Prostate gland (tissue), 2 donors: ENCODE measurements around the gene SHANK3.

ENCODE experiments used
- POLR2A ChIP-seq: fragments of 450-650 bp; IDR thresholded peaks from one replicate; pipeline ENCODE4 v1.6.1; 2016; ENCODE audit warnings: antibody characterized with exemption, mild to moderate bottlenecking
- POLR2AphosphoS5 ChIP-seq: sonication (generic); formaldehyde crosslinking; IDR thresholded peaks from one replicate; pipeline ENCODE4 v1.6.1; 2017; ENCODE audit warnings: antibody characterized with exemption
- TF ChIP-seq, protein P1 (sequence below), 4 experiments: fragments of 200-600 bp in 2 of 4; fragments of 450-650 bp in 2 of 4; sonication (generic) in 2 of 4; IDR thresholded peaks; 1 replicate in 3 of 4; 2 replicates in 1 of 4; pipeline ENCODE4 v1.5.1; 2016 to 2019; ENCODE audit warnings: antibody characterized with exemption in 4 of 4, mild to moderate bottlenecking in 2 of 4, moderate library complexity in 2 of 4

DNA sequence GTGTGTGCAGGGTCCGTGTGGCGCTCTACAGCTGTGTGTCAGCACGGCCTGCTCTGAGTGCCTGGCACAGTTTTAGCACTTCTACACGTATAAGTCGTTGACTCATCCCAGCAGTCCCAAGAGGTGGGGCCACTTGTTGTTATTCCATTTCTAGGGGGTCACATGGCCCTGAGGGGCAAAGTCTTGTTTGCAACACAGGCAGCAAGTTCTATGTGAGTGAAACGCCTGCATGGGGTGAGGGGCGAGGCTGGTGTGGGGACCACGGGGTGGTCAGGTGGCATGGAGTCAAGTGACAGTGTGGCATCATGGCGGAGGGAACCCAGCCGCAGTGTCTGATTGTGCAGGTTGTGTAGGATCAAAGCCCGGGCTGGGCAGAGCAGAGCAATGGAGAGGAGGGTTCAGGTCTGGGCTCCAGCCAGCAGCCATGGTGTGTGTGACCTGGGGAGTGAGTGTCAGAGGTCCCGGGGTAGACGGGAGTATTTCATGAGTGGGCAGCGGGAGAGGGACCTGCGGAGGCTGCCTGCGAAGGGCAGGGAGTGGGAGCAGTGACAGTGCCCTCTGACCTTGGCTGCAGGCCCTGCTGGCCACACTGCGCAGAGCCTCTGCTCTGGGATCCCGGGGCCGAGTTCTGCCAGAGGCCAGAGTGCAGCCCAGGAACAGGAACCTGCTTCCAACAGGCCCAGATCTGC lies 27.9 kb downstream of the SHANK3 start:
- no peak for TF ChIP-seq POLR2AphosphoS5
- TF ChIP-seq, protein P1, sequence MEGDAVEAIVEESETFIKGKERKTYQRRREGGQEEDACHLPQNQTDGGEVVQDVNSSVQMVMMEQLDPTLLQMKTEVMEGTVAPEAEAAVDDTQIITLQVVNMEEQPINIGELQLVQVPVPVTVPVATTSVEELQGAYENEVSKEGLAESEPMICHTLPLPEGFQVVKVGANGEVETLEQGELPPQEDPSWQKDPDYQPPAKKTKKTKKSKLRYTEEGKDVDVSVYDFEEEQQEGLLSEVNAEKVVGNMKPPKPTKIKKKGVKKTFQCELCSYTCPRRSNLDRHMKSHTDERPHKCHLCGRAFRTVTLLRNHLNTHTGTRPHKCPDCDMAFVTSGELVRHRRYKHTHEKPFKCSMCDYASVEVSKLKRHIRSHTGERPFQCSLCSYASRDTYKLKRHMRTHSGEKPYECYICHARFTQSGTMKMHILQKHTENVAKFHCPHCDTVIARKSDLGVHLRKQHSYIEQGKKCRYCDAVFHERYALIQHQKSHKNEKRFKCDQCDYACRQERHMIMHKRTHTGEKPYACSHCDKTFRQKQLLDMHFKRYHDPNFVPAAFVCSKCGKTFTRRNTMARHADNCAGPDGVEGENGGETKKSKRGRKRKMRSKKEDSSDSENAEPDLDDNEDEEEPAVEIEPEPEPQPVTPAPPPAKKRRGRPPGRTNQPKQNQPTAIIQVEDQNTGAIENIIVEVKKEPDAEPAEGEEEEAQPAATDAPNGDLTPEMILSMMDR (IDR thresholded peaks at IDR 0.05), result no peak
- TF ChIP-seq POLR2A, result no peak
